H1 (cell line): ENCODE data around the gene CACFD1. TPM values are rescaled to one million over a fixed set of nuclear protein-coding genes. Genes with fewer than 3 reads are reported as not detected.

ENCODE experiments used
- GABPA ChIP-seq: IDR thresholded peaks from 2 replicates; pipeline ENCODE4 v1.6.1; 2011; ENCODE audit warnings: mild to moderate bottlenecking, low read length, moderate library complexity, borderline replicate concordance; ENCODE audit not compliant: insufficient read depth
- SIN3A ChIP-seq, 2 experiments: IDR thresholded peaks in 1 of 2; conservative IDR thresholded peaks in 1 of 2; 2 replicates each; pipeline ENCODE4 v1.6.1; 2011 to 2012; ENCODE audit warnings: low read length in 2 of 2, improper control_type of control experiment in 1 of 2, low read depth in 1 of 2, mild to moderate bottlenecking in 1 of 2
- polyA plus RNA-seq, 7 experiments: library from polyadenylated mRNA; depleted of rRNA in 3 of 7; stranded (reverse) in 5 of 7; unstranded in 2 of 7; fragments of >200 nt in 5 of 7; fragments of 200-250 nt in 2 of 7; gene quantifications; 1 replicate in 5 of 7; 2 replicates in 1 of 7; 4 replicates in 1 of 7; pipeline versions ENCODE4 v1.2.1 to v1.2.3, GENCODE V29; 2011 to 2013; ENCODE audit warnings: missing spikeins in 2 of 7, mixed read lengths in 2 of 7
- total RNA-seq: library from RNA; stranded (reverse); fragmentation: NEBNext Ultra II Directional; extraction: Animal tissue kit (Norgen Biotek cat#: 25700); gene quantifications from 2 replicates; pipeline ENCODE4 v1.2.1, GENCODE V29; 2021

Gene CACFD1
- total and polyA plus RNA-seq, 2 of the 8 experiments (the other 6 are each of a cell fraction or from before 2014, with no cell fraction given): 13.4 to 15.5 TPM

DNA sequence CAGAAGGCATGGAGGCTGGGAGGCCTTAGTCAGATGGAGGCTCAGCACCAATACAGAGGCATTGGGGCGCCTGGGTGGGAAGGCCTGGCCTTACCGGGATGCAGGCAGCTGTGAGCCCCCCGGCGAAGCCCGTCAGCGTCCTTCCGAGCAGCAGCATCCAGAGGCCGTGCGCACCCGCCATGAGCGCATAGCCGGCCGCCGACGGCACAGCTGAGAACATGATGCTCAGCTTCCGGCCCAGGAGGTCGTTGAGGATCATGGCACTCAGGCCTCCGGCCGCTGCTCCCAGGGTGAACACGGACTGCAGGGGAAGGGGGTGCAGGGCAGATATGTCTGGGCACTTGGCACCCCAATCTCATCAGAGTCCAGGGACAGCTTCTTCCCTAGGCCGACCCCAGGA, 17.2 kb downstream of the CACFD1 start (continued):
- TF ChIP-seq SIN3A (conservative IDR thresholded peaks at IDR 0.05 in 1 of 2, IDR thresholded peaks at IDR 0.05 in 1 of 2; ENCODE audit: low read depth in 1 of 2, low read length in 2 of 2): no peak
- TF ChIP-seq GABPA: no peak
- TF ChIP-seq, all 59 proteins: peak for 0
